Prostate gland (tissue), 2 donors: ENCODE measurements around the gene ZIC3. TPM values are rescaled to one million over a fixed set of nuclear protein-coding genes. Genes with fewer than 3 reads are reported as not detected.

ENCODE experiments used
- DNase-seq: peaks from one replicate; pipeline ENCODE4 v3.0.0-alpha.2; 2019; ENCODE audit warnings: low spot score
- H3K27ac ChIP-seq, 2 donors: fragments of 200-600 bp; sonication (generic); 2 replicates each; pipeline ENCODE4 v1.5.1; 2017 to 2019
- H3K27me3 ChIP-seq: fragments of 200-600 bp; sonication (generic); replicated peaks from 2 replicates; pipeline ENCODE4 v1.5.1; 2019; ENCODE audit not compliant: insufficient read depth
- H3K36me3 ChIP-seq, 2 donors: fragments of 200-600 bp; sonication (generic); 1 replicate in 1 of 2; 2 replicates in 1 of 2; pipeline versions ENCODE4 v1.5.1 to v1.8.1; 2017 to 2019
- H3K4me1 ChIP-seq: fragments of 200-600 bp; sonication (generic); replicated peaks from 2 replicates; pipeline ENCODE4 v1.5.1; 2019
- H3K4me3 ChIP-seq, 2 donors: fragments of 200-600 bp; sonication (generic); 2 replicates each; pipeline ENCODE4 v1.5.1; 2017 to 2019
- H3K9me3 ChIP-seq: fragments of 200-600 bp; sonication (generic); 2 replicates; pipeline ENCODE4 v1.5.1; 2017
- POLR2A ChIP-seq: fragments of 450-650 bp; IDR thresholded peaks from one replicate; pipeline ENCODE4 v1.6.1; 2016; ENCODE audit warnings: antibody characterized with exemption, mild to moderate bottlenecking
- POLR2AphosphoS5 ChIP-seq: sonication (generic); formaldehyde crosslinking; IDR thresholded peaks from one replicate; pipeline ENCODE4 v1.6.1; 2017; ENCODE audit warnings: antibody characterized with exemption
- WGBS: methylation state at CpG from one replicate; pipeline ENCODE4 v1.1.5; 2018; 5-methylcytosine and 5-hydroxymethylcytosine counted together
- intact Hi-C: fragments of 100-400 bp; cut with DNase I; formaldehyde crosslinking; loops from one replicate; pipeline ENCODE4 v1.14.2; 2022
- small RNA-seq, 2 donors: library from RNA; depleted of rRNA; stranded (forward); fragments of <200 nt; gene quantifications; one replicate each; pipeline ENCODE3, GENCODE V24; 2016
- total RNA-seq, 2 donors: library from RNA; depleted of rRNA; stranded (reverse); fragments of >200 nt; gene quantifications; one replicate each; pipeline ENCODE4 v1.1.0, GENCODE V29; 2016
- TF ChIP-seq, protein P1 (sequence below), 4 experiments: fragments of 200-600 bp in 2 of 4; fragments of 450-650 bp in 2 of 4; sonication (generic) in 2 of 4; IDR thresholded peaks; 1 replicate in 3 of 4; 2 replicates in 1 of 4; pipeline ENCODE4 v1.5.1; 2016 to 2019; ENCODE audit warnings: antibody characterized with exemption in 4 of 4, mild to moderate bottlenecking in 2 of 4, moderate library complexity in 2 of 4

The ZIC3 gene
- total RNA-seq, 2 donors from 2014 or later: not detected

DNA sequence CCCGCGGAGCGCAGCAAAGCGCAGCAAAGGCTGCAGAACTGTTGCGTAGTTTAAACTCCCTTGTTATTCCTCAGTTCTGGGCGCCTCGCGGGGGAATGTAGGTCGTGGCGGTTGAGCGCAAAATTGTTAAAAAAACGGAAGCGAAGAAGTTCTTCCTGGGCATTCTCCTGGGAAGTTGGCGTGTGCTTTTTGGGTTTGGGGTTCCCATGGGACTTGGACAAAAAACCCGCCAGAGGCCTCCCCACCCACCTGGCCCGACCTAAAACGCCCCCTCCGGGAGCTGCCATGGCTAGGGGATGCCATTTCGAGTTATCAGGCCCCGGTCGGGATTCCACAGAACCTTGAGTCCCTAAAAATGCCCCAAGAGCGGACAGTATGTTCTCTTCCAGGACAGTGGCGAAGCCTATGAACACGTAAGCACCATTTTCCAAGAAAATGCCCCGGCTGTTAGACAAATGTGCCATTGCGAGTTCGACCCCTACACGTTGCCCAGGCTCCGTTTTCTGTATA, 8.9 kb downstream of the ZIC3 start:
- H3K27me3 ChIP-seq: no peaks in the 10 kb centered on the region
- H3K4me3 ChIP-seq: no peak overlapping the region
- WGBS: 16% methylated on average over 24 of the region's 29 CpGs
- H3K36me3 ChIP-seq: no peaks in the 10 kb centered on the region
- TF ChIP-seq POLR2A: no peak
- TF ChIP-seq POLR2AphosphoS5: no peak
- TF ChIP-seq, protein P1, sequence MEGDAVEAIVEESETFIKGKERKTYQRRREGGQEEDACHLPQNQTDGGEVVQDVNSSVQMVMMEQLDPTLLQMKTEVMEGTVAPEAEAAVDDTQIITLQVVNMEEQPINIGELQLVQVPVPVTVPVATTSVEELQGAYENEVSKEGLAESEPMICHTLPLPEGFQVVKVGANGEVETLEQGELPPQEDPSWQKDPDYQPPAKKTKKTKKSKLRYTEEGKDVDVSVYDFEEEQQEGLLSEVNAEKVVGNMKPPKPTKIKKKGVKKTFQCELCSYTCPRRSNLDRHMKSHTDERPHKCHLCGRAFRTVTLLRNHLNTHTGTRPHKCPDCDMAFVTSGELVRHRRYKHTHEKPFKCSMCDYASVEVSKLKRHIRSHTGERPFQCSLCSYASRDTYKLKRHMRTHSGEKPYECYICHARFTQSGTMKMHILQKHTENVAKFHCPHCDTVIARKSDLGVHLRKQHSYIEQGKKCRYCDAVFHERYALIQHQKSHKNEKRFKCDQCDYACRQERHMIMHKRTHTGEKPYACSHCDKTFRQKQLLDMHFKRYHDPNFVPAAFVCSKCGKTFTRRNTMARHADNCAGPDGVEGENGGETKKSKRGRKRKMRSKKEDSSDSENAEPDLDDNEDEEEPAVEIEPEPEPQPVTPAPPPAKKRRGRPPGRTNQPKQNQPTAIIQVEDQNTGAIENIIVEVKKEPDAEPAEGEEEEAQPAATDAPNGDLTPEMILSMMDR (IDR thresholded peaks at IDR 0.05): no peak
- intact Hi-C loops: no loop called here
- no peak for DNase-seq
- H3K27ac ChIP-seq: no peak overlapping the region
- H3K4me1 ChIP-seq: no peaks in the 10 kb centered on the region
- H3K9me3 ChIP-seq: no peaks in the 10 kb centered on the region

DNA sequence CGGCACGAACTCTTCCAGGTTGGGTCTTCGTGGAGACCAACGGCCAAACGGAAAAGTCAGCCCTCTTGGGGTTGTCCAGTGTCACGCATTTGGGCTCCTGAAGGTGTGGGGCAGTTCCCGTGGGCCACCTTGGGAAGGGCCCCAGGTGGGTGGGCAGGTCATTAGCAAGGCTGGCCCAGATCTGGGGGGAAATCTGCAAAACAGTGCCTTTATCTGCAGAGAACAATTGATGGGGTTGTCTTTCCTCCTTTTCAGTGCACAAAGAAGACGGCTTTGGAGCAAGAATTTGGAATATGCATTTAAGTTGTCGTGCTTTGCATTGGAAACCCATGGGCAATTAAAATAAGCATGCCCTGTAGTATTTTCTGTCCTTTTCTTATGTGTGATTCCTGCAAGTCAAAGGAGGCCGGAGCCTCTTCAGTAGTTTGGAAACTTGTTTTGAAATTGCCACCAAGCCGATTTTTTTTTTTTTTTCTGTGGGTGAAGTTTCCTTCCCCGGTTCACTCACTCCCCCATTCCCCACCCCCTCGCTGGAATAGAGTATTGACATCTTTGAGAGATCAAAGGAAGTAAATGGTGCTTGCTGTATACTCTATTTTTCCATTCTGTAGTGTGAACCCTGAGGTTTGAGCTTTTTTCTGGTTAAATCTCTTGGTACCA, 9.8 kb downstream of the ZIC3 start:
- Histone ChIP-seq H3K9me3 (no peaks in the 10 kb centered on the region), H3K4me1 (no peaks in the 10 kb centered on the region), H3K36me3 (no peaks in the 10 kb centered on the region), H3K27ac (no peak overlapping the region), H3K27me3 (no peaks in the 10 kb centered on the region), H3K4me3 (no peak overlapping the region)
- intact Hi-C loops: no loop called here
- TF ChIP-seq POLR2A (no peak), POLR2AphosphoS5 (no peak)
- TF ChIP-seq, protein P1 (IDR thresholded peaks at IDR 0.05): no peak
- 31% methylated on average over 13 of the region's 13 CpGs for WGBS
- no peak for DNase-seq

DNA sequence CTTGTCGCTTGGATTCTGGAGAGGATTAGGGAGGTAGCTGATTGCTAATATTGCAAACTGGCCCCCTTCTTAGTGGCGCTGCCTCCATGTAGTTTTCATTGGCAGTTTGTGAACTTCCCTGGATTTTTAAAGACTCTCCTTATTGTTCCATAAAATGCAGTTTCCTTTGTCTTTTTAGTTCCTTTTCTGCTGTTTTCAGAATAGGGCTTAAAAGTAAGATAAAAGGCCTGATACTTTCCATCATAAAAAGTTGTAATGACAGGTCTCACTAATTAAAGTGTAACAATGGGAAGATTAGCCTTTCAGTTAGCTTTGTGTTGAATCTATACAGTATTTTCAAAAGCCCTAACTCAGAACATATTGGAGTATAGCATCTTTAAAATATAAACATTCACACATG, 21.2 kb downstream of the ZIC3 start:
- intact Hi-C loops: no loop called here
- H3K9me3 ChIP-seq: no peaks in the 10 kb centered on the region
- TF ChIP-seq POLR2A (no peak), POLR2AphosphoS5 (no peak)
- TF ChIP-seq, protein P1 (IDR thresholded peaks at IDR 0.05): no peak
- no peak overlapping the region for H3K27ac ChIP-seq
- WGBS: 35% methylated on average over 2 of the region's 2 CpGs
- DNase-seq: no peak
- no peak overlapping the region for H3K4me3 ChIP-seq
- no peaks in the 10 kb centered on the region for H3K36me3 ChIP-seq
- H3K27me3 ChIP-seq: no peaks in the 10 kb centered on the region
- H3K4me1 ChIP-seq: no peaks in the 10 kb centered on the region

DNA sequence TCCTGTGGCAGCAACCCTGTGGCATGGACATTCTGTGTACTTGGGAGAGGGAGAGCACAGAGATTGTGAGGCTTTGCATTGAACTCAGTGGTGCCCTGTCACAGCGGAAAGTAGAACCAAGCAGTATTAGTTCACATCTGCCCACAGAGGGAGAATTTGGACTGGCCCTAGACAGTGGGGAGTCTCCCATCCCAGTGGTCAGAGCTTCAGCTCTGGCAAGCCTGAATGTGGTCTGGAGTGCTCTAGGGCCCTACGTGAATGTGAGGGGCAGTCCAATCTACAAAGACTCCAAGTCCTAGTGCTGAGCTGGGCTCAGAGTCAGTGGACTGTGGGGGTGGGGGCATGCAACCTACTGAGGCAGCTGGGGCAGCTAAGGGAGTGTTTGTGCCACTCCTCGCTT, 34.8 kb downstream of the ZIC3 start:
- WGBS: no CpG with 5 or more reads among the region's 3 CpGs
- no peak for DNase-seq
- Histone ChIP-seq H3K36me3 (no peaks in the 10 kb centered on the region), H3K4me1 (no peaks in the 10 kb centered on the region), H3K27ac (no peak overlapping the region), H3K9me3 (no peaks in the 10 kb centered on the region), H3K4me3 (no peak overlapping the region), H3K27me3 (no peaks in the 10 kb centered on the region)
- intact Hi-C loops: no loop called here
- TF ChIP-seq, protein P1 (IDR thresholded peaks at IDR 0.05): no peak
- TF ChIP-seq POLR2A: no peak
- TF ChIP-seq POLR2AphosphoS5: no peak

Small RNAs within 50 kb of the gene (small RNA-seq; reads per million reads assigned to genes)
- gene RN7SL325P: 0 reads per million in 2 donors
